Effector memory CD4-positive, alpha-beta T cell (primary cell): Measurements from ENCODE around the gene NEO1.
A peak's percentile ranks its signal among the peaks of the same experiment; 100 is the strongest.
"Not testable (repeated sequence)": the region's sequence is repeated elsewhere in the genome, so short reads cannot be mapped to it uniquely, and the experiment has no call there.

Source experiments
- DNase-seq, 3 donors: peaks; one replicate each; pipeline ENCODE4 v3.0.0-alpha.2; 2020
- H3K27ac ChIP-seq: 2 replicates; pipeline ENCODE4 v1.7.0; 2013; ENCODE audit warnings: mild to moderate bottlenecking, low read length, moderate library complexity; ENCODE audit not compliant: insufficient read depth, poor library complexity, severe bottlenecking
- H3K27me3 ChIP-seq: replicated peaks from 2 replicates; pipeline ENCODE4 v1.7.0; 2013; ENCODE audit warnings: mild to moderate bottlenecking, low read length; ENCODE audit not compliant: insufficient read depth, control insufficient read depth, poor library complexity, severe bottlenecking
- H3K36me3 ChIP-seq: 2 replicates; pipeline ENCODE4 v1.7.0; 2013; ENCODE audit warnings: mild to moderate bottlenecking, low read length, moderate library complexity; ENCODE audit not compliant: control insufficient read depth, insufficient read depth
- H3K4me1 ChIP-seq: 2 replicates; pipeline ENCODE4 v1.7.0; 2013; ENCODE audit warnings: low read length, mild to moderate bottlenecking; ENCODE audit not compliant: control insufficient read depth, insufficient read depth, poor library complexity, severe bottlenecking
- H3K4me3 ChIP-seq: 2 replicates; pipeline ENCODE4 v1.7.0; 2013; ENCODE audit warnings: low read length, low read depth, mild to moderate bottlenecking; ENCODE audit not compliant: insufficient read depth, poor library complexity, severe bottlenecking
- H3K9me3 ChIP-seq: 2 replicates; pipeline ENCODE4 v1.7.0; 2013; ENCODE audit warnings: mild to moderate bottlenecking, low read length, moderate library complexity; ENCODE audit not compliant: control insufficient read depth

Gene NEO1

DNA sequence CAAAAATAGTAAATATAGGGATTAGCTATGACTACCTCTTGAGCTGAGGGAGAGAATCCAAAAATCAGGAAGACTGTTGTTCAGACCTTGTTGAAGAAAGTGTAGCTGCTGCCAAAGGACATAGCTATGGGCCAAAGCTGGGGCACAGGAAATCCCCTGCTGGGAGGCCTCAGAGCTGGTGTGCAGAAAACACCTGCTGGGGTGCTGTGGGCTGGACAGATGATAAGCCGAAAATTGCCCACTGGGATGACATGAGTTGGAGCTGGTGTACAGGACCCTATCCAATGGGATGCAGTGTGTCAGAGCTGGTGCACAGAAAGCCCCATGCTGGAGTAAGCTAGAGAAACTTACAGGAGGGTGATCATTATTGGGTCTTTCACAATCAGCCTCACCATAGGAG lies 121.9 kb downstream of the NEO1 start:
- no peaks in the 10 kb centered on the region for H3K27me3 ChIP-seq
- H3K9me3 ChIP-seq: no peaks in the 10 kb centered on the region
- no peak overlapping the region for H3K4me3 ChIP-seq
- no peaks in the 10 kb centered on the region for H3K36me3 ChIP-seq
- H3K4me1 ChIP-seq: no peaks in the 10 kb centered on the region
- H3K27ac ChIP-seq: no peak overlapping the region
- no peak for DNase-seq

GRCh38 chr15:73175382-73175781 lies 123.1 kb downstream of the NEO1 start:
- Histone ChIP-seq H3K9me3 (no peaks in the 10 kb centered on the region), H3K27ac (no peak overlapping the region), H3K4me3 (no peak overlapping the region), H3K4me1 (no peaks in the 10 kb centered on the region), H3K36me3 (no peaks in the 10 kb centered on the region), H3K27me3 (no peaks in the 10 kb centered on the region)
- no peak for DNase-seq

DNA sequence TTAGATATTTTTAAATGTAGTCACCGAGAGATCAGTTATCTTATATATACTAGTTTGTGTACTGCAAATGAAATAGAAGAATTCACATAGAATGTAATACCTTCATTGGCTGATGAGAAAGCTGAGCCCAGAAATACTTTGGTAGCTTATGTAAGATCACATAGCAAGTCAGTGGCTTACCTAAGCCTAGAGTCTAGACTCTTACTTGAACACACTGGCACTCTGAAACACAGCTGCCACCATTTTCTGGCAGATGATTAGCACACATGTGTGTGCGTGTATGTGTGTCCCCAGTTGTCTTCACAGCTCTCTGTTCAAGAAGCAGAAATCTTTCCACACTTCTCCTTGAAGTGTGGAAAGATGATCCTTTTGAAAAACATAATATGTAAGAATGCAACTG lies 124.3 kb downstream of the NEO1 start:
- Histone ChIP-seq H3K36me3 (no peaks in the 10 kb centered on the region), H3K4me3 (no peak overlapping the region), H3K9me3 (peaks cover 4% of the 10 kb centered on the region), H3K27me3 (no peaks in the 10 kb centered on the region), H3K27ac (no peak overlapping the region), H3K4me1 (no peaks in the 10 kb centered on the region)
- DNase-seq: no peak

- Histone ChIP-seq H3K27ac (no peak overlapping the region), H3K27me3 (no peaks in the 10 kb centered on the region), H3K36me3 (no peaks in the 10 kb centered on the region), H3K4me1 (no peaks in the 10 kb centered on the region), H3K9me3 (peaks cover 4% of the 10 kb centered on the region), H3K4me3 (no peak overlapping the region)
- DNase-seq: no peak
Measured at GRCh38 chr15:73183071-73183470, 130.8 kb downstream of the NEO1 start.

DNA sequence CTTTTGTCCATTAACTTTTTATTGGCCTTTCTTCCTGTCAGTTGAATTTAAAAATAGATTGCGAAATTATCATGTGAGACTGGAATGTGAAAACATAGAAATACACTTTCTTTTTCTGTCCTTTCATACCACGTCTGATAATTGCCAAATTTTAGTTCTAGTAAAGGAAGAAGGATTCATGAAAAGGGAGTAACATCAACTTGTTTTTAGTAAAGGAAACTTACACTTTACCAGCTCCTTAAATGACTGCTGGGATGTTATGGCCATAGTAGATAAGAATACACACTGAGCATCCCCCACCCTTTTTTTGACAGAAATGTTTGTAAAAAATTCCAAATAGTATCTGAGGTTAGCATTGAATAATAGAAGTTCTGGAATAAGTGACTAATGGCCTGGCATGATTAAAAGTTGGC lies 137.9 kb downstream of the NEO1 start:
- Histone ChIP-seq H3K9me3 (no peaks in the 10 kb centered on the region), H3K4me3 (no peak overlapping the region), H3K27ac (no peak overlapping the region), H3K36me3 (no peaks in the 10 kb centered on the region), H3K27me3 (no peaks in the 10 kb centered on the region), H3K4me1 (no peaks in the 10 kb centered on the region)
- no peak for DNase-seq

DNA sequence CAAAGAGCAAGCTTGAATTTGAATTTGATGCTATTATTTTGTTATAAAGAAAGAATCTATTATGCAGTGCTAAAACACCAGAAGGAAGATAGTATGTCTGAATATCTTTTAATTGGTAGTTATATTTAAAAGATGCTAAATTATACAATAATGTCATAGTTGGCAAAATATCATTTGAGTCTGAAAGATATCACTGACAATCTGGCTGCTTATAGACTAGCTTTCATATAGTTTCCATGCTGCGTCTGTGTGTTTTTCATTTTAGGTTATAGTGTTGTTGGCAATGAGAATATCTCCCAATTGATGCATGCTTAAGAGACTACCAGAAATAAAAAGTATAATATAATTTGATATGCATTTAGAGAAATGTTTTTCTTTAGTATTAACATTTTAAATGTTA lies 142.9 kb downstream of the NEO1 start:
- Histone ChIP-seq H3K36me3 (no peaks in the 10 kb centered on the region), H3K9me3 (no peaks in the 10 kb centered on the region), H3K4me1 (no peaks in the 10 kb centered on the region), H3K27me3 (no peaks in the 10 kb centered on the region), H3K4me3 (no peak overlapping the region), H3K27ac (no peak overlapping the region)
- DNase-seq: no peak

GRCh38 chr15:73196113-73196512 lies 143.8 kb downstream of the NEO1 start:
- Histone ChIP-seq H3K27me3 (no peaks in the 10 kb centered on the region), H3K4me1 (no peaks in the 10 kb centered on the region)

GRCh38 chr15:73200339-73200738 lies 148.1 kb downstream of the NEO1 start:
- H3K9me3 ChIP-seq: no peaks in the 10 kb centered on the region
- H3K4me1 ChIP-seq: no peaks in the 10 kb centered on the region
- no peak for DNase-seq
- H3K36me3 ChIP-seq: no peaks in the 10 kb centered on the region
- no peak overlapping the region for H3K4me3 ChIP-seq
- no peak overlapping the region for H3K27ac ChIP-seq
- H3K27me3 ChIP-seq: no peaks in the 10 kb centered on the region

More at GRCh38 chr15:73196113-73196512, 143.8 kb downstream of the NEO1 start:
- Histone ChIP-seq H3K27ac (no peak overlapping the region), H3K36me3 (no peaks in the 10 kb centered on the region), H3K9me3 (no peaks in the 10 kb centered on the region), H3K4me3 (no peak overlapping the region)
- no peak for DNase-seq

- Histone ChIP-seq H3K27me3 (no peaks in the 10 kb centered on the region), H3K27ac (no peak overlapping the region), H3K36me3 (no peaks in the 10 kb centered on the region), H3K4me3 (no peak overlapping the region), H3K9me3 (no peaks in the 10 kb centered on the region), H3K4me1 (no peaks in the 10 kb centered on the region)
- DNase-seq: no peak
Measured at GRCh38 chr15:73210630-73211029, 158.4 kb downstream of the NEO1 start.

DNA sequence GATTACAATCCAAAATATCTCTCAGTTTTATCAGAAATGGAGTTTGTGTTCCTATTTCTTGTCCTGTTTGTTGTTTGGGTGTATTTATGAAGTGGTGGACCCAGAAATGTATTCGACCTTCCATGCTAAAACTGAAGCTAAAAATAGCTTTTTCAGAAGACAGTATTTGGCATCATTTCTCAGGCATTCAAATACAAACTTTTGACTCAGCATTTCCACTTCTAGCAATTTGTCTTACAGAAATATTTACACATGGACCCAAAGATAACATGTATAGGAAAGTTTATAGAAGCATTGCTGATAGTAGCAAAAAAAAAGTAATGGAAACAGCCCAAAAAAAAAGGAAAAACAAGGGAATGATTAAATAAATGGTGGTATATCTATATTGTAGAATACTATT lies 160.2 kb downstream of the NEO1 start:
- no peak for DNase-seq
- no peaks in the 10 kb centered on the region for H3K9me3 ChIP-seq
- no peaks in the 10 kb centered on the region for H3K36me3 ChIP-seq
- H3K4me3 ChIP-seq: no peak overlapping the region
- H3K27me3 ChIP-seq: no peaks in the 10 kb centered on the region
- no peaks in the 10 kb centered on the region for H3K4me1 ChIP-seq
- no peak overlapping the region for H3K27ac ChIP-seq

GRCh38 chr15:73221450-73221849 lies 169.2 kb downstream of the NEO1 start:
- H3K4me1 ChIP-seq, H3K9me3 ChIP-seq, H3K4me3 ChIP-seq, H3K27ac ChIP-seq, H3K36me3 ChIP-seq, H3K27me3 ChIP-seq: not testable (repeated sequence)
- DNase-seq: peak in 1 of 3 donors; percentile 25
